AML-193 (cell line): ENCODE data around the gene EGR4.

Source experiments
- DNase-seq, 2 experiments: peaks; one replicate each; lab custom pipeline; 2025; lab: John Stamatoyannopoulos, UW

The EGR4 gene

DNA sequence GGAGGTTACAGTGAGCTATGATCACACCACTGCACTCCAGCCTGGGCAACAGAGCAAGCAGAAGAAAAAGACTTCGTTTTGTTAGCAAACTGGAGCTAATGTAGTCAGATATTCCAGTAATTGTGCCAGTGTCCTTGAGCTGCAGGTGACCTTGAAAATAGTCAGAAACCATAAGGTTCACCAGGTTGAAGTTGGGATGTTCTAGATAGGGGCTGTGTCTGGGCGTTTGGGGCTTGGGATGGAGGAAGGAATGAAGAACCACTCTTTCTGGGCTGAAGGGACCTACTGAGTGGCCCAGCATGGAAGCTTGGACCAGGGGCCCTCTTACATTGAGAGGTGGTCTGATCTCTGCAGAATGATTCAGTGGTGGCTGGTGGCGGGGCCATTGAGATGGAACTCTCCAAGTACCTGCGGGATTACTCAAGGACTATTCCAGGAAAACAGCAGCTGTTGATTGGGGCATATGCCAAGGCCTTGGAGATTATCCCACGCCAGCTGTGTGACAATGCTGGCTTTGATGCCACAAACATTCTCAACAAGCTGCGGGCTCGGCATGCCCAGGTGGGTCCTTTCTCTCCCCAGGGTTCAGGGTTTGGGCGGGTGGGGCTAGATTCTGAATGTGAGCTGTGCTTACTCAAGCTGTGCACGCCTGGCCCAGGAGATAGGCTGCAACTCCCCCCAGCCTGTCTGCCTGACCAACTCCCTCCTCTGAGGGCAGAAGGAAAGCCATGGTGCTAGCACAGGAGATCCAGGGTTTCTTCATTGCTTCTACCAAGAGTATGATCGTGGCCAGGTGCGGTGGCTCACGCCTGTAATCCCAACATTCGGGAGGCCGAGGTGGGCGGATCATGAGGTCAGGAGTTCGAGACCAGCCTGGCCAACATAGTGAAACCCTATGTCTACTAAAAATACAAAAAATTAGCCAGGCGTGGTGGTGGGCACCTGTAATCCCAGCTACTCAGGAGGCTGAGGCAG is 42.2 kb downstream of the EGR4 start:
- no peak for DNase-seq

DNA sequence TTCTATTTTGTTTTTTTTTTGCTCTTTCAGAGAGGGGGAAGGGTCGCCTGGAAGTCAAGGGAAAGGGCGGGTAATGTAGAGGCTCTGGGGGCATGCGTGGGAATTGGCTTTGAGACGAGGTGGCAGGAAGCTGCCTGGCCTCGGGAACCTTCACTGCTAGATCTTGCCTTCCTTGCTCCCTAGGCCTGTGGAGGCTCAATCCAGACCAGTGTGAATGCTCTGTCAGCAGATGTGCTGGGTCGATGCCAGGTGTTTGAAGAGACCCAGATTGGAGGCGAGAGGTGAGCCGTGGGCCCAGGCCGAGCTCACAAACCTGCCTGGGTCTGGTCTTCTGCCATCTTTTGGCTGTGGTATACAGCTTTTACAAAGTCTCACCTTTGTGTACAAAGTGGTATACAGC is 43.7 kb downstream of the EGR4 start:
- no peak for DNase-seq

DNA sequence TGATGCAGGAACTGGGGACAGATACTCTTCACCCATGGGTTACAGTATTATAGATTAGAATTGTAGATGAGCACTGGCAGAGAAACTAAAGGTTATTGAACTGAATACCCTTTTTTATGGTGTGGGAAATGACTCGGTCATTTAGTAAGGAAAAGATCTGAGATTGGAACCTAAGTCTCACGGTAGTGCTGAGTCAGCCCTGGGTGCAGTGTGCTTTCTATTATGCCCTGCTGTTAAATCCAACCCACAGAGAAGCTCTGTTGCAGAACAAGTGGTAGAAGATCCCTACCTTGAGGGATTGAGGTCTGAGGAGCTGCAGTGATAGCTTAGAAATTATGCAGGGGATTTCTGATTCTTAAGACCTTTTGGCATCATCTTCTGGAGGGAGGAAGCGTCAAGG is 46.5 kb downstream of the EGR4 start:
- no peak for DNase-seq

DNA sequence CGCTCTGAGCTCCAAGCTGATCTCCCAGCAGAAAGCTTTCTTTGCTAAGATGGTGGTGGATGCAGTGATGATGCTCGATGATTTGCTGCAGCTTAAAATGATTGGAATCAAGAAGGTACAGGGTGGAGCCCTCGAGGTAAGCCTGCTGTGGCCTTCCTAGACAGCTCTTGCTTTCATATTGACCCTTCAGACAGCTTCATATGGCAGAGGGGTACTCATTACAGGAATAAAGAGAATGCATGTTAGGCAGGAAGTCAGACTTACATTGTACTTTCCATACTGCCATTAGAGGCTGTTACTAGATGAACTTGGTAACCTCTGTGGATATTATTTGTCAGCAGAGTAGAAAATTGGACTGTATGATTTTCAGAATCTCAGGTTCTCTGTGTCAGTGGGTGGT is 48.8 kb downstream of the EGR4 start:
- DNase-seq = no peak

DNA sequence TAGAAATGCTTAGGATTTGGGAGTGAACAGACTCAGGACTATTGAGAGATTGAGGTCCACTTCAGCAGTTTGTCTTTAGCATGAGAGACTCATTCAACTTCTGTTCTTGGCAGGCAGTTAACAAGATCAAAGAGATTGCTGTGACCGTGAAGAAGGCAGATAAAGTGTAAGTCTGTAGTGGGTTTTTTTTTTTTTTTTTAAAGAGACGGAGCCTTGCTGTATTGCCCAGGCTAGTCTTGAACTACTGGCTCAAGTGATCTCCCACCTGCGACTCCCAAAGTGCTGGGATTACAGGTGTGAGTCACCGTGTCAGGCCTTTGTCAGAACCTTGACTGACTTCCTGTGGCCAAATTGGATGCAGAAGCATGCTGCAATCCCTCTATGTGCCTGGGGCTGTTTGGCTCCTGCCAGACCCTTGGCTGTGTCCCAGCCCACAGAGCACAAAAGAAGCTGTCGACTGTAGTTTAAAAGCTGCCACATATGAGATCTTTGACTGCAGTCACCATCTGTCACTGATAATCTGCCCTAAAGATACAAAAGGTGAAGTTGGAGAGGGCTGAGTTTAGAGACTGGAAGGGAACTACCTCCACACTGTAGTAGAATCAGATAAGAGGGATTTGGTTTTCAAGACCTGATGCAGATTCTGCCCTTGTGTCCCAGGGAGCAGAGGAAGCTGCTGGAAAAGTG is 49.3 kb downstream of the EGR4 start:
- DNase-seq = no peak
